Astrocyte of the spinal cord (primary cell): Measurements from ENCODE around the gene MRGPRE.

Experiments
- DNase-seq: peaks from one replicate; pipeline ENCODE4 v3.0.0; 2011; ENCODE audit warnings: low read depth, low spot score
- H3K4me3 ChIP-seq: 2 replicates; pipeline ENCODE4 v1.5.1; 2011; ENCODE audit warnings: low read depth, mild to moderate bottlenecking, low read length, moderate library complexity
- in situ Hi-C: cut with HindIII; loops from 2 replicates; pipeline ENCODE4 v1.10.0; 2017; ENCODE audit warnings: low sequenced_read_pairs
- TF ChIP-seq, protein P1 (sequence below): IDR thresholded peaks from 2 replicates; pipeline ENCODE4 v1.5.1; 2012; ENCODE audit warnings: low read depth, mild to moderate bottlenecking, low read length, inconsistent platforms

The MRGPRE gene

GRCh38 chr11:3229673-3230630 is 2.3 kb downstream of the MRGPRE start:
- in situ Hi-C loops, result no loop called here
- TF ChIP-seq, protein P1, sequence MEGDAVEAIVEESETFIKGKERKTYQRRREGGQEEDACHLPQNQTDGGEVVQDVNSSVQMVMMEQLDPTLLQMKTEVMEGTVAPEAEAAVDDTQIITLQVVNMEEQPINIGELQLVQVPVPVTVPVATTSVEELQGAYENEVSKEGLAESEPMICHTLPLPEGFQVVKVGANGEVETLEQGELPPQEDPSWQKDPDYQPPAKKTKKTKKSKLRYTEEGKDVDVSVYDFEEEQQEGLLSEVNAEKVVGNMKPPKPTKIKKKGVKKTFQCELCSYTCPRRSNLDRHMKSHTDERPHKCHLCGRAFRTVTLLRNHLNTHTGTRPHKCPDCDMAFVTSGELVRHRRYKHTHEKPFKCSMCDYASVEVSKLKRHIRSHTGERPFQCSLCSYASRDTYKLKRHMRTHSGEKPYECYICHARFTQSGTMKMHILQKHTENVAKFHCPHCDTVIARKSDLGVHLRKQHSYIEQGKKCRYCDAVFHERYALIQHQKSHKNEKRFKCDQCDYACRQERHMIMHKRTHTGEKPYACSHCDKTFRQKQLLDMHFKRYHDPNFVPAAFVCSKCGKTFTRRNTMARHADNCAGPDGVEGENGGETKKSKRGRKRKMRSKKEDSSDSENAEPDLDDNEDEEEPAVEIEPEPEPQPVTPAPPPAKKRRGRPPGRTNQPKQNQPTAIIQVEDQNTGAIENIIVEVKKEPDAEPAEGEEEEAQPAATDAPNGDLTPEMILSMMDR, result no peak
- no peak overlapping the region for H3K4me3 ChIP-seq
- DNase-seq, result no peak

GRCh38 chr11:3228445-3228829 is 3.8 kb downstream of the MRGPRE start:
- DNase-seq, result no peak
- TF ChIP-seq, protein P1, result no peak
- in situ Hi-C loops, result no loop called here
- no peak overlapping the region for H3K4me3 ChIP-seq

DNA sequence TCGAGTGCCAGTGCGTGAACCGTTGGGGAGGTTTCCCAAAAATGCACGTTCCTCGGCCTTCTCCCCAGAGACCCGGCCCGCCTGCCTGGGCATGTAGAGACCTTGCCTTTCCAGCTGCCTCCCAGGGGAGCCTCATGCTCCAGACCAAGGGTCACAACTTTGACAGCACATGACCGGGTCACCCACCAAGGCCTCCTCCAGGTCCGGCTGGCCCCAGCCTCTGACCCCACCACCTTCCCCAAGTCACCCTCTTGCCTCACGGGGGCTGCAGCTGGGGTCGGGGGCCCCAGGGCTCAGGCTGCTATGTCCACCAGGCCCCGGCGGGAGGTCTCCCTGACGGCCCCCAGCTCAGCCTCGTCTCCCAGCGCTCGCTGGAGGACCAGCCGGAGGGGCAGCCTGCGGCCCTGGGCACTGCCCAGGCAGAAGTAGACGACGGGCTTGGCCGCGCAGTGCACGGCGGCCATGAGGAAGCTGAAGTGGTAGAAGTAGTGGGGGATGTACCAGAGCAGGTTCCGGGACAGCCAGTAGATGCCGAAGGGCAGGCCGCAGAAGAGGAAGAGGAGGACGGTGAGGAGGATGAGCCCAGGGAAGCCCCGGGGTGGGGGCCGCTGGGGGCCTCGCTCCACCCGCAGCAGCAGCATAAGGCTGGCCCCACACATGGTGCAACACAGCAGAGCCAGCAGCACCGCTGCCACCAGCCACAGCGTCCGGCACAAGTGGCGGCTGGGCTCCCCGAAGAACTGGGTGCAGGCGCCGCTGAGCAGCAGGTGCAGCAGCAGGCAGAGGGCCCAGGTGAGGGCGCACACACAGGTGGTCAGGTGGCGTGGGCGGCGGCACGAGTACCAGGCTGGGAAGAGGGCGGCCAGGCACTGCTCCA is 4.4 kb downstream of the MRGPRE start:
- TF ChIP-seq, protein P1, result no peak
- H3K4me3 ChIP-seq, result no peak overlapping the region
- in situ Hi-C loops, result no loop called here
- DNase-seq, result no peak

DNA sequence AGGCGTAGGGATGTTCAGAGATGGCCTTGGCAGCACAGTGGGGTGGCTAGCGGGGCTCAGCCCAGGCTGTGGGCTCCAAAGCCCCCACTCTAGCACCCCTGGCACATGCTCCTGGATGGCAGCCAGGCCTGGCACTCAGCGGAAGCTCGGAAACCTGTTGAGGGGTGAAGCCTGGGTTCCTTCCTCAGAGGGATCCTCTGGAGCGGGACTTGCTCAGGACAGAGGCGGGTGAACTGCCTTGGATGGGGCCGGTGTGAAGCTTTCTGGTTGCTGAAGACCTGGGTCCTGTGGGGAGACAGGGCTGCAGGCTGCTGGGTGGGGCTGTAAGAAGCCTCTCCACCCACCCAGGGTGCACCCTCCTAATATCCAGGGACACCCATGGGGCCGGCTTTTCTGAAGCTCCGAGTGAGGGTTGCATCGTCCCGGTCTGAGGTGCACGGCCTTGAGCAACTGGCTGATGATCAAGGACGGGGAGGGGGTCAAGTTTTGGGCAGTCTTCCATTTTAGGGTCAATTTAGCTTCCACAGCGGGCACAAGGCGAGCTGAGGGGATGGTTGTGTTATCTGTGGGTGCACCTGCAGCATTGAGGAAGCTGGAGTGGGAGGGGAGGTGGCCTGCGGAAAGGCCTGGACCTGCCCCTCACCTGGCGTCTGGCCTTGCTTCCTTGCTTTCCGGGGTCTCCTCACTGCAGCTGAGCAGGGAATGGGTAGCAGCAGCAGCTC is 5.2 kb downstream of the MRGPRE start:
- no peak overlapping the region for H3K4me3 ChIP-seq
- in situ Hi-C loops, result no loop called here
- no peak for DNase-seq
- TF ChIP-seq, protein P1, result no peak

DNA sequence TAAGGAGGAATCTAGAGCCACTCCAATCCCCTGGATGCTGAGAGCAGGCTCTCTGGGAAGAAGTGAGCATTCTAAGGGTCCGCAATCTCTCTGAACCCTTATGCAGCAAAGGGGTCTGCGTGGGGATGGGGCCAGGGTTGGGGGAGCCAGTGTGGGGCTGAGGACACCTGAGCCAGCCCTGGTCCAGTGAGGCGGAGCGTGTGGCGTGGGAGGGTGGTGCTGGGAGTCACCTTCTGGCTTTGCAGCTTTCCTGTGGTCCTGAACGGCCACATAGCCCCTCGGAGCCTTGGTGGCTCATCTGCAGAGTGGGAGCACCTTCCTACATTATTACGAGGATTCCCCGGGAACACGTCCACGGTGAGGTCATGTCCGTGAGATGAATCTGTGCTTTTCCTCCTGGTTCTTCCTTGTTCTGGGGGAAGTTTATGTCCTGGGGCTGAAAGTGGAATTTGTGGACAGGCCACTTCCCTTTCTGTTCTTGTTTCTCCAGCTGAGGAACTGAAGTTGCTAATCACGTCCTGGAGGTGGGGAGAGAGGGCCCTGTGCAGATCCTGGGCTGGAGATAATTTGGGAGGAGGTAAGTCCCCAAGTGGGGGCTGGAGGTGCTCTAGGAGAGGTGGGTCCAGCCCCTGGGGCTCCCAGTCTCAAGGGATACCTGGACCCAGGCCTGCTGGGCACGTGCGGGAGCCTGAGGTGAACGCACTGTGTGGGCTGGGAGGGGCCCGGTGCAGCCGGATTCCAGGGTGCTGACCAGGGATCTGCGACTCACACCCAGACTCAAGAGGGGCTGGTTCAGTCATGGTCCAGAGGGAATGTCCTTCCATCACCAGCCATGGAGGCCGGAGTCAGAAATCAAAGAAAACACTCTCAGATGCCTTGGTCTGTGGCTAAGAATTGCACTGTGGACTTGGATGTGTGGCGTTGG is 6.1 kb downstream of the MRGPRE start:
- in situ Hi-C loops, result no loop called here
- TF ChIP-seq, protein P1, result no peak
- no peak for DNase-seq
- no peak overlapping the region for H3K4me3 ChIP-seq
